Stimulated activated CD4-positive, alpha-beta T cell treated with anti-CD3 and anti-CD28 coated beads, Interleukin-2, amount 100 ng/mL, for 48 hours (primary cell): ENCODE results near the gene LAMA2.
"Not testable (repeated sequence)": the region's sequence is repeated elsewhere in the genome, so short reads cannot be mapped to it uniquely, and the experiment has no call there.

ENCODE experiments used
- DNase-seq, 2 donors: peaks; one replicate each; pipeline ENCODE4 v3.0.0-alpha.2; 2020

The LAMA2 gene

DNA sequence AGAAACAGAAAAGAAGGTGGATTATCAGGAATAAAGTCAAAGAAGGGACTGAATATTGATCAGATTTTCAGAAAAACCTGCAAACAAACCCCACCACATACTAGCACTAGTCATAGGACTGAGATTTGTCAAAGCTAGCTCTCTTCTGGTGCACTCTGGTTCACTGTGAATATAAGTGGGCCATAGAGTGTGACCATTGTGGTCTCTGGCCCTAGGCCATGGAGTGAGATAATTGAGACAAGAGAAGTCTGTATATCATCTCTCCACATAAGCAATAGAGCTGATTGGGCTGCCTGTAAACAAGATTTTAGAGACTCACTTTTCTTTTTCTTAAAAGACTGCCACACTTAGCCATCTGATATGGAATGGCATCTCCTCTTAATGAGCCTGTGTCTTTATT lies 247.2 kb downstream of the LAMA2 start:
- DNase-seq: no peak

DNA sequence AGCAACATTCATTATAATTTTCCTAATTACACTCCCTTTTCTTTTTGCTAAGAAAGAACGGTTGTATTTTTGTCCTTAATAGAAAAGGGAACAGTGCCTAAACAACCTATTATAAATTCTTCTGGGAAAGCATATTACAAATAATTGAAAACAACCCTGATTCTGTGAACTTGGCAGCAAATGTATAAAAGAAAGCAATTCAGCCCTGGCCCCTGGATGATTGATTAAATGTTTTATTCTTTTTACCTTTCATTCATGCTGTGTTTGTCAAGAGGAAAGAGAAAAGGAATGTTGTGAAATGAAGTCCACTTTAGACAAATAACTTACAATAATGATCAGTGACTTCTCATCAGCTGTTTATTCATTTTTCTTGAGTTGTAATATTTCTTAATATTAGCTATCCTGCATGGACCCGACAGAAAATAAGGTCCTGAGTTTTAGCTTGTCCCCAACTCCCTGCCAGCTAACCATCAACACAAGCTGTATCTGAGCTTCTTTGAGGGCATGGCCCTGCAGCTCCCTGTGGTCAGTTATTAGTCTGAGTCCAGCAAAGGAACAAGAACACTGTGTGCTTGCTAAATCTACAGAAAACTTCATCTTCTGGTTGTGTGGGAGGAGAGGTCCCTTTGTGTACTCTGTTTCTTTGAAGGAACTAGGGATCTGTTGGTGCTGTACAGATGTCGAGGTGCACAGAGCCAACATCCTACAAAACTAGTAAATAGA lies 248.2 kb downstream of the LAMA2 start:
- DNase-seq: no peak

DNA sequence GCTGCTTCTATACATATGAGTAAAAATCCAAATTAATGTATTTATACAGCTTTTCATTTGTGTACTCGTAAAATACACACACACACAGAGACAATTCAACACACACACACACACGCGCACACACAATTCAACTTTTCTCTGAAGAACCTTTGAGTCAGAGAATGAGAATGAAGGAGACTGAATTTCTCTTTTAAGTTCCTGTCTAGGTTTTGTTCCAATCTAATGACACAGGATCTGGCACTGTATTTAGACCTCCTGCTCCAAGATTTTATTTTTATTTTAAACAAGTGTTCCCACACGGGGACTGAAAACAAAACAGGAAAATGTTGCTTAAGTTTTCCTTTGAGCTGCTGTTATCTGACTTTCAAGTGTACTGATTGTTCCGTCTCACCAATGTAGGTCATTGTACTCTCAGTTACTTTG lies 250.8 kb downstream of the LAMA2 start:
- DNase-seq: no peak

DNA sequence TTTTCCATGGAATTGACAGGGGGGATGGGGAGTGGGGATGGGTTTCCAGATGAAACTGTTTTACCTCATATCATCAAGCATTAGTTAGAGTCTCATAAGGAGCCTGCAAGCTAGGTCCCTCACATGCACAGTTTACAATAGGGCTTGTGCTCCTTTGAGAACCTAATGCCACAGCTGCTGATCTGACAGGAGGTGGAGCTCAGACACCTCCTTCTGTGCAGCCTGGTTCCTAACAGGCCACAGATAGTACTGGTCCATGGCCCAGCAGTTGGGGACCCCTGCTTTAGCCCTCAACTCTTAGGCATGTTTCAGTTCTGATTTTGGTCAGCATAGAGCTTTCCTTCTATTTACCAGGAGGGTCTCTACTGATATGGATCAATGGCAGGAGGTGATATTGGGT lies 251.6 kb downstream of the LAMA2 start:
- no peak for DNase-seq

DNA sequence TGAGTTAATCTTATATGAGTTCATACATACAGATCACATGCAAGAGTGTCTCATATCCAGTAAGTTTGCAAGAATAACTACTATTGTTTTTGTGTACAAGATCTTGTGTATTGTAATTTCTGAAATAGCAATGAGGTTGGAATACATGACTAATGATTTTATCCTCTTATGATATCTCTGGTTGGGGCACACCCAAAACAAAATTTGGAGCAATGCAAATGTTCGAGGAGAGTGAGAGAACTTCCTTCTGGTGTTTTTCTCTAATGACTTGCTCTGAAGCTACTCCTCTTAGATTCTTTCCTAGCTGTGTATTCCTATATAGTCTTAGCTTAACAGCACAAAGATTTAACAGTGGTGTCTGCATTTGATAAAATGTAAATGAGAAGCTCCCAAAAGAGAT lies 252.5 kb downstream of the LAMA2 start:
- DNase-seq: no peak

DNA sequence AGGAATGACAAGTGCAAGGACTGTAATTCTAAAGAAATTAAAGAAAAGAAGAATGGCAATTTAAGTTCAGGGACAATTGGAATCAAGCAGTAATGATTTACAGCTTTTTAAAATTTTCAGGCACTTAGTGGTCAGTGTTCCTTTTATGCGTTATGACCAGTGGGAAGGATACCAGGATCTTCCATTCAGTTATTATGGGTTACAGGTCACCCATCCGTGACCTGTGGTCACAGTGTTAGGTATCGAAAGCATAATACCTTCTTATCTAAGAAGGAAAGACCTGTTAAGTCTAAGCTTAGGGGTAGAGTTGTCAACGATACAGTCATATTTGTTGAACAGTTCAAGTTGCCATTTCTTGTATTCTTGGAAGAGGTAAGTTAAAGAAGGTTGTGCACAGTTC lies 253.8 kb downstream of the LAMA2 start:
- DNase-seq: no peak

DNA sequence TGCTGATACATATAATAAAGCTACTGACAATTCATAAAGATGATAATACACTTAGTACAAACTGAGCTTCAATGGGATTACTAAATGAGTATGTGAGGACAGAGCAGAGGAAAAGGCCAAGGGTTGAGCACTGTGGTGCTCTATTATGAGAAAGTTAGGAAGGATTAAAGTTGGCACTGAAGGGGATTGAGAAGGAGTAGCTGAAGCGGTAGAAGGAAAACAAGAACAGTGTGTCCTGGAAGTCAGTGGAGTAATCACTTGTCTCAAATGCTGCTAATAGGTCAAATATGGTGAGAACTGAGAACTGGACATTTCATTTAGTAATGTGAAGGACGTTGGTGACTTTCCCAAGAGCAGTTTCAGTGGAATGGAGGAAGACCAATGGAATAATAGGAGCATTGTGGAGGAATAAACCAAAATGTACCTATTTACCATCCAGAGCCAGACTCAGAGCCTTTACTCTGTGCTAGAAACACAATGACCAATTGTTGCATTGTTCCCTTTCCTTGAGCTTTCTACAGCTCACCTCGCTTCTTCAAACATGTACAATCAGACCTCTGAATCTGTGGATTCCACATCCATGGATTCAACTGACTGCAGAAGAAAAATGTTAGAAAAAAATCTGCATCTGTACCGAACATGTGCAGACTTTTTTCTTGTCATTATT lies 255.9 kb downstream of the LAMA2 start:
- no peak for DNase-seq

DNA sequence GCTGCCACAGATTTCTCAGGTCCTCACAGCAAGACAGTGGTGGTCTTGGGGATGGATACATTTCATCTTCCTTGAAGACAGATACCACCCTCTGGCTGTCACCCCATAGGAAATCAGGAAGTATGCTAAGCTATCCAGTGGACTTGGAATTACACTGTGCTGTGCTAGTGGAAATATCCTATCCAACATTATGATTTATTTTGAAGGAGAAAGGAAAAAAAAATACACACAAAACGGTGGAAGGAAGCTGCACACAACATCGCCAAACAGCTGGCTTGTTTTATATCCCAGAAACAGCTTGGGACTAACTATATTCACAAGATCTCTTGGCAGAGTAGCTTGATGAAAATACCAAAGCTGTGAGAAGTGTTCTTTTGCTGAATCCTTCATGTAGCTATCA lies 257.6 kb downstream of the LAMA2 start:
- no peak for DNase-seq

DNA sequence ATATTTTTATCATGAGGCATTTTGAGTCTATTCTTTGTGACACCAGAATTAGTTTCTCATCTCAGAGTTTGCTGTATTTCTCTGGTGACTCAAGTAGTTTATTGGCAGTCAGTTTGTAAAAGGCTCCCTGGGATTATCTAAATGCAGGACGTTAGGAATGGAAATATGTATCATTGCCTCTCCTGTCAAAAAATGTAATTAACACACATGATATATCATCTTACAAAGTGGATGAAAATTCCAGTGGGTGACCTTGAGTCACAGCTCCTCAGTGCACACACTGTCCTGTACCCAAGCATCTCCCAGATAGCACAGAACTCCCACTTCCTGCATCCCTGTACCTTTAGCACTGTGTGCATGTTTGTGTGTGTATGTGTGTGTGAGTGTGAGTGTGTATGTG lies 258.6 kb downstream of the LAMA2 start:
- DNase-seq: no peak

DNA sequence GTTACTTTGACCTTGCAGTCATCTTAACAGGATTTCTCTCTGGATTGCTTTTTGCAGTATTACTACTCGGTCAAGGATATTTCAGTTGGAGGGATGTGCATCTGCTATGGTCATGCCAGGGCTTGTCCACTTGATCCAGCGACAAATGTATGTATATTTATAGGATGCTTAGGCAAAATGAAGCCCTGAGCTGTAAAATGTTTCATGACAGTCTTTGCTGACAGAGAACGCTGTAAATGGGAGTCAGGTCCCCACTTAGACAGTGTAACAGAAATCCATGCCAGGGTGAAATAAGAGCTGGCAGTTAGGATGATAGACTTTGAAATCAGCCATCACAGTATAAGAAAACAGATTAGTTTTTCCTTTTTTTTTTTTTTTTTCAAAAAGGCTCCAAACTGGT lies 264.0 kb downstream of the LAMA2 start:
- DNase-seq: no peak

DNA sequence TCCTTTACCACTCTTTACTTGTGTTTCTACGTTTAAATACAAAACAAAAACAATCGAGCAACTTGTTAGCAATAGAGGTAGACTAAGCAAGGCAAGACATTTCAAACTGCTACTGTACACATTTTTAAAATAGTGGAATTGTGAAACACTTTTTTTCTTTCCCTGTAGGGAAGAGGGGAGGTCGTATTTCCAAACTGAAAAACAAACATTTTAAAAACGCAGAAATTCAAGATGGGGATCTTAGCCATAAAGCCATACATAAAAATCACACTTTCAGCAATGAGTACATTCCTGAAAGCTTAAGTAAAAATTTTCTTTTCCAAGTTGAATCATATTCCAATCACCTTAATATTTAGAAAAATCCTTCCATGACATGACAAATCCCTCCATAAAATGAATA lies 267.6 kb downstream of the LAMA2 start:
- DNase-seq: no peak

DNA sequence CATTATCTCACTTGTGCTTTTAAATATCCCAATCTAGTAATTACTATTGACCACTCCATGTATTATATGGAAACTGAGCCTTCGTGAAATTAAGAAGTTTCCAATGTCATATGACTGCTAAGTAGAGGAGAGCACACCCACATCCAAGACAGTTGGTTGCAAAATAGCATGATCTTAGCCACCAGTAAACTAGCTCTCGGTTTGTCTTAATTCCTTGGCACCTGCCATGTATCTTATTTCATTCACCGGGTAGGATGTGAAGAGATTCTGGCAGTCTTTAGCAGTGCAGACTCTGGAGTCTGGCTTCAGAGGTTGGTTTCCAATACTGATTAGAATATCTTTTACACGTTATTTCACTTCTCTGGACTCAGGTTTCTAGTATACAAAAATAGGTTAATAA lies 270.3 kb downstream of the LAMA2 start:
- DNase-seq: no peak

DNA sequence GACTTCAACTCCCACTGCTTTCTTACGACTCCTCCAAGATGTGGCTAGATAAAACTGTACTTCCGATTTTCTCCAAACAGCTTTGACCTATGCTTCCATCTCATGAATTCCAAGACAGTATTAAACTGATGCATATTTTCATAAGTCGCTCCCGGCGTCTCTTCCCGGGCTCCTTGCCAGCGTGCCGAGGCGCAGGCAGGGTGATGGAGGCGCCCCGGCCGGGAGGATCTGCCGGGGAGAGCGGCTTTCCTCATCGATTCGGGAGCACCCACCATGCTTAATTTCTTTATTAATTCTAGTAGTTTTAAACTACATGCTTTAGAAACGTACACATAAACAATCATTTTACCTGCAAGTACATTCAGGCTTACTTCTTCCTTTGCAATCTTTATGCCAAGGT lies 276.3 kb downstream of the LAMA2 start:
- not testable (repeated sequence) for DNase-seq

DNA sequence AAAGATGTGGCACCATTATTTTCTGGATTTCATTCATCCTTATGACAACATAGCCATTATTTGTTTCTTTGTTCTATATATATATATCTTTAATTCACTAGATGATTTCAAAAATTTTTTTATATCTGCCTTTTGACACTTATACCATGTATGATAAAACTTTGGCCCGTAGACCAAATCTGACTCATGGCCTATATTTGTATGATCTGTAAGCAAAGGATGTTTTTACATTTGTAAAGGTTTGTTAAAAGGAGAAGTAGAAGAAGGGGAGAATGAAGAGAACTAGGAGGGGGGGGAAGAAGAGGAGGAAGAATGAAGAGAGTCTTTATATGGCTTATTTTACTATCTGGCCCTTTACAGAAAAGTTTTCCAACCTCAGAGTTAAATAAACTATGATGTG lies 279.7 kb downstream of the LAMA2 start:
- no peak for DNase-seq

DNA sequence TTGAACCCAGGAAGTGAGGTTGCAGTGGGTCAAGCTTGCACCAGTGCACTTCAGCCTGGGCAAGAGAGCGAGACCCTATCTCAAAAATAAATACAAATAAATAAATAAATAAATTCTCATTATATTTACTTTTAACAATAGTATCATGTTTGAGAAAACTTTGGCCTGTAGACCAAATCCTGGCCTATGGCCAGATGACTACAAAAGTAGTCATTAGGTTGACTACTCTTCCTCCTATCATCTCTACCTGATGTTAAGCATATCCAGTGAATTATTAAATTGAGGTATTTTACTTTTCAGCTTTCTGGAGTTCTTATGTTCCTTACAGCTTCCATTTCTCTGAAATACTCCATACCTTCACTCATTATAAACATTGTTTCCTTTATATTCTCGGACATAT lies 280.6 kb downstream of the LAMA2 start:
- DNase-seq: no peak

DNA sequence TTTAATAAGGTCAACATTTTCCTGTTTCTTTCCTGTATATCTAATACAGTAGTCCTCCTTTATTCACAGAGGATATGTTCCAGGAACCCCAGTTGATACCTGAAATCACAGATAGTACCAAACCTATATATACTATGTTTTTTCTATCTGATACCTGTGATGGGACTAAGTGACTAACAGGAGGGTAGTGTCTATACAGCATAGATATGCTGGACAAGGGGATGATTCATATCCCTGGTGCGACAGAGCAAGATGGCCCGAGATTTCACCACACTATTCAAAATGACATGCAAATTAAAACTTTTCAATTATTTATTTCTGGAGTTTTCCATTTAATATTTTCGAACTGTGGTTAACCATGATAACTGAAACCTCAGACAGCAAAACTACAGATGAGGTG lies 281.1 kb downstream of the LAMA2 start:
- no peak for DNase-seq

DNA sequence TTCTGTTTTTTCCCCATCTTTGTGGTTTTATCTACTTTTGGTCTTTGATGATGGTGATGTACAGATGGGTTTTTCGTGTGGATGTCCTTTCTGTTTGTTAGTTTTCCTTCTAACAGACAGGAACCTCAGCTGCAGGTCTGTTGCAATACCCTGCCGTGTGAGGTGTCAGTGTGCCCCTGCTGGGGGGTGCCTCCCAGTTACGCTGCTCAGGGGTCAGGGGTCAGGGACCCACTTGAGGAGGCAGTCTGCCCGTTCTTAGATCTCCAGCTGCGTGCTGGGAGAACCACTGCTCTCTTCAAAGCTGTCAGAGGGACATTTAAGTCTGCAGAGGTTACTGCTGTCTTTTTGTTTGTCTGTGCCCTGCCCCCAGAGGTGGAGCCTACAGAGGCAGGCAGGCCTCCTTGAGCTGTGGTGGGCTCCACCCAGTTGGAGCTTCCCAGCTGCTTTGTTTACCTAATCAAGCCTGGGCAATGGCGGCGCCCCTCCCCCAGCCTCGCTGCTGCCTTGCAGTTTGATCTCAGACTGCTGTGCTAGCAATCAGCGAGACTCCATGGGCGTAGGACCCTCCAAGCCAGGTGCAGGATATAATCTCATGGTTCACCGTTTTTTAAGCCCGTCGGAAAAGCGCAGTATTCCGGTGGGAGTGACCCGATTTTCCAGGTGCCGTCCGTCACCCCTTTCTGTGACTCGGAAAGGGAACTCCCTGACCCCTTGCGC lies 289.5 kb downstream of the LAMA2 start:
- DNase-seq: not testable (repeated sequence)

DNA sequence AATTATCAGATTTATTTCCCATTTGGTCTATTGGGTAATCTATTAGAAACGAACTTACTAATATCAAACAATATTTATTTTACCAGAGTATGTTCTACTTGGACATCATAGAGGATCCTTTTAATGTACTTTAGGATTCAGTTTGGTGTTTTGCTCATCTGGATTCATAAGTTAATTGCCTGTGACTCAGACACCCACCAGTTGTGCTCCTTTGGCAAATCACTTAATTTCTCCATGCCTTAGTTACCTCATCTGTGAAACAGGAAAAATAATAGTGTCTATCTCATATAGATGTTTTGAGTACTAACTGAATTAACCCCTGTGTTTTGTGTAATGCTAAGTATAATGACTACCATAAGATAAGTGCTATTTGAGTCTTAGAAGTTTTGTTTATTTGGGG lies 292.1 kb downstream of the LAMA2 start:
- DNase-seq: no peak

DNA sequence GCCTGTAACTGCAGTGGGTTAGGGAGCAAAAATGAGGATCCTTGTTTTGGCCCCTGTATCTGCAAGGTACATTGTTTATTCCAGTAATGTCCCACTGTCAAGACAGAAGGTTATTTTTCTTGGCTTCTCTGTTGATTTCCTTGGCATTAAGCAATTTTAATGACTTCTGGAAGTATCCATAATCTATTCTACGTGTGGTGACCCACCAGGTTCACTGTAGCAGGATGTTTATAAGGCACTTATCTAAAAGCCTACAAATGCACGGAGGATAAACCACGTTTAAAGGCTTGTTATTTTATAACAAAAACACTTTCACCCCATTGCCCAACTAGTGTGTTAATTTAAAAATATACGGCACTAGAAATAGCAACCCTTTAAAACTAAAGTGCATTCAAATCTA lies 294.9 kb downstream of the LAMA2 start:
- DNase-seq: no peak

DNA sequence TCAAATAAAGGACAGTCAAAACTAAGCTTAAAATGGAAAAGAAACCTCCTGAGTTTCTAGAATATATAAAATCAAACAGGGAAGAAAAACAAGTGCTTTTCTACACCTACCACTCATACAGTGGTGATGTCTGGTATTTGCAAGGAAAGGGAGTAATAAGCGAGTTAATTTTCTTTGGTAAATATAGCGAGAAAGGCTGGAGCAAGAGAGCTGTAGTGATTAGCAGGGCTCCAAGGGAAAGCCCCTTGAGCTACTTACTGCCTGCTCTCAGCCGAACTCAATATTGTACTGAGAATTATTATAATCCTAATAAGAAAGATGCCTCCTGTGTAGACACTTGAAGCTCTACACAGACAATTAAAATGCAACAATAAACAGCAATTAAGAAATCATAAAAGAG lies 296.3 kb downstream of the LAMA2 start:
- DNase-seq: no peak

DNA sequence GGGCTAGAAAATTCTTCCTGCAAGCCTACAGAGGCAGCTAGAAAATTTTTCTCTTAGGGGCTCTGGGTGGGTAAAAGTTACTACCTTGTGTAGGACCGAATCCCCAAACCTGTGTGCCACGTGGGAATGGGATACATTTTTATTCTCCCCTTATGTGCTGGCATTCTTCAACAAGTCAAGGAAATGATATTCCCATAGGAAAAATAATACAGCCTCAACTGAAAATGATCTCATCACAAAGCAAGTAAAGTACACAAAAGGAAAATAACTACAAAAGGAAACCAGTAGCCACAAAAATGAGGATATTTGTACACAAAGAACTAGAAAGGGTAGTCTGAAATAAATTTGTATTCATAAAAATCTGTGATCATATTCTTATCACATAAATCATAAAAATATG lies 298.1 kb downstream of the LAMA2 start:
- DNase-seq: no peak

DNA sequence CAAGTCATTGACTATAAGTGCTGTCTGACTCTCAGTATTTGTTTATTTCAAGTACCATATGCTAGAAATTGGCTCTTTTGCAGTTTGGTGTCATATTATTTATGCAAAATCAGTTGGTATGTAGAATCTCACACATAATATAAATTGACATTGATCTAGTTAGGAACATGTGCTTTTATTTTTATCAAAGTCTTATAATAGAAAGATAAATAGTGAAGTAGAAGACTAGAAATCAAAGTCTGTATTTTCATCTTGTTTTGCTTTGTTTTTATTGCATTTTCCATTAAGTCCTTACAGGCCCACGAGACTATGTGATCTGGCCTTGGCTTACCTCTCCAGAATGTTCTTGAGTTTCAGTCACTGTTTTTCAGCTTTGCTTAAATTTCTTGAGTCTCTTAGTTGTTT lies 300.3 kb downstream of the LAMA2 start:
- no peak for DNase-seq

DNA sequence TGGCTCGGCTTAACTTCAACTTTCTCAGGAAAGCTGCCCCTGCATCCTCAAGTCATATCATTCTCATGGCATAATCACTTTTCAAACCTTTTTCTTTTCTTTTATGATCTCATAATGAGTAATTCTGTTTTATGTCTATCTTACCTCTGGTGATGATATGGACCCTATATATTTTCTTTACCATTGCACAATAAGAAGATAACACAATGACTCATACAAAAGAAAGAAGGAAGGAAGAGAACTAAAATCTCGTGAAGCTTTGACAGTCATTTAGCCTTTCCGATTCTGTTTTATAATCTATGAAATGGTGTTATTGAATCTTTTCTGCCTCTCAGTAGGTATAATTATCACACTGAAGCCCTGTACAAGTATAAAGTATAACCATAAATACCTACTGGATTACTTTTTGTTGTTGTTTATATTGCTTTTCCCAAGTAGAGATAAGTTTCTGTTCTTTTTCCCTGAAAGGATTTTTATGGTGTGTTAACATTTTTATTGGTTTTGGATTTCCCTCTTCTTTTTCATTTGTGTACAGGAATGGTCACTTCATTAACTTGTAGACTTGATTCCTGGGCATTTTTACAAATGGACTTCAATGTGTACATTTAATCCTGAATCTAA lies 300.9 kb downstream of the LAMA2 start:
- DNase-seq: no peak

DNA sequence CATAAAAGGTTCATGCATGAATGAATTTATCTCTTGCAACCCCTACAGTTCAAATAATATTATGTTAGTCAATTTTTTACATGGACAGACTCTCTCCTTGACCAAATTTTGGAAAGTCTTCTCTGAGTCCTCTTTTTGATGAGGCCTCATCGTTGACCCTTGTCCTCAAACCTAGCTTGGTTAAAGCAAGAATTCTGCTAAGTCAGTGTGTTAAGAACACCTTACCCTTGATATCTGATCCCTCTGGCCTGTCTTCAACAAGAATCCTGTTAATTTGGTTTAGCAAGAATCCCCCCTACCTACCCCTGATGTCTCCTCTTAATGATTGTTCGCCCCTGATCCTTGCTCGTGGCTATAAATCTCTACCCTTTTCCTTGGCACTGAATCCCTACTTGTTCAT lies 301.4 kb downstream of the LAMA2 start:
- DNase-seq: no peak
